K562 (cell line): Measurements from ENCODE around the gene KCTD15. TPM values are rescaled to one million over a fixed set of nuclear protein-coding genes. Genes with fewer than 3 reads are reported as not detected.

ENCODE experiments used
- ATAC-seq: fragments of 200-7000 bp; cut with Tn5 transposase; 3 replicates; pipeline ENCODE4 v1.9.1; 2020; ENCODE audit warnings: moderate library complexity
- BruUV-seq: library from RNA; stranded (reverse); fragments of 400-500 nt; replicated peaks from 2 replicates; lab custom pipeline; 2021; lab: Mats Ljungman, UMichigan
- CTCF ChIA-PET: fragments of 300-600 bp; formaldehyde crosslinking; extraction: SDS; loops from one replicate; lab custom pipeline; 2021; ENCODE audit warnings: low intra/inter-chr PET ratio; lab: Yijun Ruan, JAX
- POLR2A ChIA-PET: fragments of 300-600, 350-650 bp; sonication (Branson Sonifier 250); formaldehyde crosslinking; extraction: SDS; loops from one replicate; lab custom pipeline; 2021; ENCODE audit warnings: antibody characterized with exemption, inconsistent platforms; lab: Yijun Ruan, JAX
- DNase-seq, 4 experiments: peaks; one replicate each; pipeline versions ENCODE4 v3.0.0 to v3.0.0-alpha.2; 2011 to 2018; ENCODE audit warnings: low spot score in 3 of 4, mixed read lengths in 3 of 4; ENCODE audit errors: extremely low read depth in 1 of 4
- FAIRE-seq: peaks from 2 replicates; lab custom pipeline; 2011; peaks lifted over from hg19 to GRCh38; lab: Jason Lieb, UNC
- H2AFZ ChIP-seq: 2 replicates; pipeline ENCODE4 v1.6.0; 2011; ENCODE audit warnings: low read depth, low read length, control low read depth, inconsistent platforms
- H3K27ac ChIP-seq: fragments of 200-600 bp; 3 replicates; pipeline ENCODE4 v1.8.0; 2011; ENCODE audit warnings: low read depth, mild to moderate bottlenecking, control low read depth, inconsistent platforms, low read length, moderate library complexity, mixed read lengths; ENCODE audit errors: extremely low read depth
- H3K27me3 ChIP-seq, 2 experiments: fragments of 300-600 bp in 1 of 2; 2 replicates in 1 of 2; 3 replicates in 1 of 2; pipeline versions ENCODE4 v1.6.0 to v1.8.0; 2011; ENCODE audit warnings: inconsistent platforms in 2 of 2, low read length in 2 of 2, mild to moderate bottlenecking in 1 of 2, mixed read lengths in 1 of 2, moderate library complexity in 1 of 2; ENCODE audit not compliant: control insufficient read depth in 2 of 2, insufficient read depth in 2 of 2
- H3K36me3 ChIP-seq: fragments of 300-600 bp; 3 replicates; pipeline ENCODE4 v1.8.0; 2011; ENCODE audit warnings: mild to moderate bottlenecking, low read length, inconsistent platforms; ENCODE audit not compliant: control insufficient read depth, insufficient read depth
- H3K4me1 ChIP-seq, 2 experiments: fragments of 200-600 bp in 1 of 2; replicated peaks in 1 of 2; 2 replicates in 1 of 2; 3 replicates in 1 of 2; pipeline versions ENCODE4 v1.5.1 to v1.8.0; 2011; ENCODE audit warnings: inconsistent platforms in 2 of 2, low read length in 2 of 2, mild to moderate bottlenecking in 1 of 2, mixed read lengths in 1 of 2, moderate library complexity in 1 of 2; ENCODE audit not compliant: control insufficient read depth in 2 of 2, insufficient read depth in 2 of 2
- H3K4me2 ChIP-seq: 2 replicates; pipeline ENCODE4 v1.6.1; 2011; ENCODE audit warnings: low read length, control low read depth, inconsistent platforms, mixed read lengths; ENCODE audit not compliant: insufficient read depth
- H3K4me3 ChIP-seq: fragments of 200-600 bp; sonication (generic), shearing (Covaris generic); 2 replicates; pipeline ENCODE4 v1.5.1; 2016; ENCODE audit warnings: control low read depth, inconsistent platforms
- H3K79me2 ChIP-seq: fragments of 200-600 bp; 3 replicates; pipeline ENCODE4 v1.8.0; 2011; ENCODE audit warnings: low read length, inconsistent platforms; ENCODE audit not compliant: control insufficient read depth, insufficient read depth
- H3K9ac ChIP-seq, 2 experiments: 2 replicates each; pipeline versions ENCODE4 v1.6.0 to v1.6.1; 2011; ENCODE audit warnings: low read depth in 2 of 2, low read length in 2 of 2, control low read depth in 1 of 2, inconsistent platforms in 1 of 2, mild to moderate bottlenecking in 1 of 2, mixed read lengths in 1 of 2; ENCODE audit not compliant: insufficient read depth in 1 of 2
- H3K9me1 ChIP-seq: one replicate; pipeline ENCODE4 v1.6.0; 2011; ENCODE audit warnings: inconsistent platforms, mild to moderate bottlenecking, low read length, moderate library complexity; ENCODE audit not compliant: control insufficient read depth, insufficient read depth
- H3K9me3 ChIP-seq: replicated peaks from 2 replicates; pipeline ENCODE4 v1.5.1; 2011; ENCODE audit warnings: low read depth, low read length, inconsistent platforms; ENCODE audit not compliant: control insufficient read depth, insufficient read depth
- H4K20me1 ChIP-seq: replicated peaks from 2 replicates; pipeline ENCODE4 v1.6.1; 2011; ENCODE audit warnings: low read length, inconsistent platforms, mixed read lengths; ENCODE audit not compliant: control insufficient read depth, insufficient read depth
- CBX2 ChIP-seq: fragments of 200-600 bp; sonication (generic); IDR thresholded peaks from one replicate; pipeline ENCODE4 v1.6.1; 2012; ENCODE audit warnings: mild to moderate bottlenecking, low read length, inconsistent platforms; ENCODE audit not compliant: insufficient read depth, poor library complexity, severe bottlenecking
- GATAD2A ChIP-seq: fragments of 450-650 bp; IDR thresholded peaks from 2 replicates; pipeline ENCODE4 v1.6.1; 2017
- POLR2A ChIP-seq: fragments of 450-650 bp; conservative IDR thresholded peaks from 2 replicates; pipeline ENCODE4 v1.6.1; 2016
- TFAP4 ChIP-seq: sonication (generic); formaldehyde crosslinking; IDR thresholded peaks from 2 replicates; pipeline ENCODE4 v1.8.0; 2022; ENCODE audit warnings: missing genetic modification reagents, mild to moderate bottlenecking, moderate library complexity, borderline replicate concordance
- XRCC3 ChIP-seq: fragments of 450-650 bp; IDR thresholded peaks from 2 replicates; pipeline ENCODE4 v1.6.1; 2017; ENCODE audit warnings: mild to moderate bottlenecking, moderate library complexity
- ZNF589 ChIP-seq: fragments of 200-800 bp; sonication (Bioruptor generic); IDR thresholded peaks from 2 replicates; pipeline ENCODE4 v1.6.1; 2016; ENCODE audit warnings: low read depth, missing genetic modification characterization, missing compliant biosample characterization
- WGBS: fragments of 100-300 bp; shearing (Covaris generic); methylation state at CpG from one replicate; pipeline ENCODE4 v1.1.6; 2016; ENCODE audit warnings: low coverage, mixed read lengths; ENCODE audit not compliant: insufficient coverage; ENCODE audit errors: missing lambda C conversion rate; 5-methylcytosine and 5-hydroxymethylcytosine counted together
- in situ Hi-C: fragments of 300-500 bp; cut with MboI; formaldehyde crosslinking; loops from 4 replicates; pipeline ENCODE4 v1.15.0; 2018; ENCODE audit warnings: inconsistent platforms, mixed read lengths
- intact Hi-C: fragments of 100-400 bp; cut with micrococcal nuclease; formaldehyde crosslinking; loops from 2 replicates; pipeline ENCODE4 v1.14.2; 2022
- polyA plus RNA-seq, 8 experiments: library from polyadenylated mRNA; depleted of rRNA in 4 of 8; stranded (reverse) in 5 of 8; unstranded in 3 of 8; fragments of >200 nt; fragmentation: Nextera tagmentation in 2 of 8; fragmentation: Illumina TruSeq in 1 of 8; extraction: Ambion mirVana in 2 of 8; extraction: Trizol in 1 of 8; gene quantifications; 2 replicates each; pipeline versions ENCODE4 v1.2.1 to v1.2.3, GENCODE V29; 2011 to 2014; ENCODE audit warnings: inconsistent platforms in 1 of 8, missing spikeins in 1 of 8
- total RNA-seq, 7 experiments: library from RNA; depleted of rRNA in 6 of 7; stranded (reverse); fragments of >200 nt in 6 of 7; fragmentation: Illumina TruSeq in 2 of 7; extraction: Trizol in 2 of 7; gene quantifications; 2 replicates each; pipeline versions ENCODE4 v1.2.1 to v1.2.3, GENCODE V29; 2011 to 2021; ENCODE audit warnings: low replicate concordance in 1 of 7

Gene KCTD15
- total and polyA plus RNA-seq, 9 of the 15 experiments (the other 6 are each of a cell fraction or from before 2014, with no cell fraction given) = 1.7 to 49.0 (median 11.8) TPM

GRCh38 chr19:33780746-33781145 lies 15.9 kb upstream of the KCTD15 start:
- TF ChIP-seq CBX2 (no peak), POLR2A (no peak), GATAD2A (no peak), XRCC3 (no peak), TFAP4 (CRISPR knock-in tag) (peak; percentile 20; the same call in 1 of the 2 replicates), ZNF589 (CRISPR knock-in tag) (no peak)
- CTCF ChIA-PET = interaction anchor here (1.1 to 3.8 kb wide), 3 partner anchors 9 to 365 kb away, joined by 4 to 54 read pairs (median 6); no protein-coding TSS in a partner anchor

More at GRCh38 chr19:33780746-33781145, 15.9 kb upstream of the KCTD15 start:
- H3K4me2 ChIP-seq = no peak overlapping the region
- intact Hi-C loops = no loop called here
- H3K36me3 ChIP-seq = no peaks in the 10 kb centered on the region
- in situ Hi-C loops = loop anchor here (5.0 kb wide), 2 partner anchors 312 to 927 kb away; no protein-coding TSS in a partner anchor
- BruUV-seq = no TSS peak
- H3K79me2 ChIP-seq = no peaks in the 10 kb centered on the region
- FAIRE-seq (no peak), ATAC-seq (no peak), DNase-seq (no peak)
- no peaks in the 10 kb centered on the region for H3K9me1 ChIP-seq
- WGBS = 2% methylated on average over 11 of the region's 12 CpGs
- H4K20me1 ChIP-seq = peaks cover 25% of the 10 kb centered on the region
- no peaks in the 10 kb centered on the region for H3K9me3 ChIP-seq
- H2AFZ ChIP-seq = no peak overlapping the region
- H3K4me3 ChIP-seq = no peak overlapping the region
- peaks cover 20 to 46% of the 10 kb centered on the region in 2 experiments; a peak in 4 of 5 replicates for H3K27me3 ChIP-seq
- H3K27ac ChIP-seq = no peak overlapping the region
- peaks cover 0 to 21% of the 10 kb centered on the region in 2 experiments; a peak in 2 of 5 replicates for H3K4me1 ChIP-seq
- no peak overlapping the region for H3K9ac ChIP-seq
- POLR2A ChIA-PET = interaction anchor here (0.6 to 0.8 kb wide), 2 partner anchors 16 to 573 kb away, joined by 3 to 4 read pairs; partner anchors contain the start of gene KCTD15
